Activated CD8-positive, alpha-beta T cell treated with anti-CD3 and anti-CD28 coated beads, Interleukin-2, amount 10 ng/mL, durations not matched to agents 7 days and 5 days (primary cell): Measurements from ENCODE around the gene BAZ2A. TPM values are rescaled to one million over a fixed set of nuclear protein-coding genes. Genes with fewer than 3 reads are reported as not detected.
A peak's percentile ranks its signal among the peaks of the same experiment; 100 is the strongest.

Experiments
- ATAC-seq: fragments of 150-1000 bp; cut with Tn5 transposase; one replicate; pipeline ENCODE4 v1.10.0; 2021; ENCODE audit warnings: moderate library complexity
- CTCF ChIA-PET: fragments of 350-600 bp; sonication (Branson Sonifier 250); formaldehyde crosslinking; loops from one replicate; lab custom pipeline; 2021; ENCODE audit warnings: antibody characterized with exemption; lab: Charles Lee
- POLR2A ChIA-PET: fragments of 350-600 bp; sonication (Branson Sonifier 250); formaldehyde crosslinking; loops from one replicate; lab custom pipeline; 2021; ENCODE audit warnings: antibody characterized with exemption; lab: Charles Lee
- DNase-seq: peaks from one replicate; pipeline ENCODE4 v3.0.0-alpha.2; 2020
- H3K27ac Mint-ChIP-seq: one replicate; pipeline ENCODE4 v1.8.0; 2021; ENCODE audit warnings: mild to moderate bottlenecking, mixed read lengths
- H3K27me3 Mint-ChIP-seq: one replicate; pipeline ENCODE4 v1.8.0; 2021; ENCODE audit warnings: low read depth, mixed read lengths
- H3K36me3 Mint-ChIP-seq: one replicate; pipeline ENCODE4 v1.8.0; 2021; ENCODE audit warnings: low read depth, mixed read lengths
- H3K4me1 Mint-ChIP-seq: one replicate; pipeline ENCODE4 v1.8.0; 2021; ENCODE audit warnings: low read depth, mixed read lengths
- H3K4me3 Mint-ChIP-seq: one replicate; pipeline ENCODE4 v1.8.0; 2021; ENCODE audit warnings: mild to moderate bottlenecking, mixed read lengths
- H3K9me3 Mint-ChIP-seq: one replicate; pipeline ENCODE4 v1.8.0; 2022; ENCODE audit warnings: mixed read lengths; ENCODE audit not compliant: insufficient read depth
- total RNA-seq, 2 experiments: library from RNA; stranded (reverse); gene quantifications; one replicate each; pipeline ENCODE4 v1.2.3, GENCODE V29; 2021

The BAZ2A gene
- 10 to 100 TPM; 92.2 to 96.0 TPM for total RNA-seq

- H3K4me3 Mint-ChIP-seq = peak within 1 kb of the TSS; percentile 84
- ChIA-PET CTCF (interaction anchor here (1.2 to 2.4 kb wide), 4 partner anchors 8 to 54 kb away, joined by 3 to 16 read pairs (median 8); no protein-coding TSS in a partner anchor), POLR2A (interaction anchor here (0.6 to 3.3 kb wide), 8 partner anchors 8 to 247 kb away, joined by 3 to 27 read pairs (median 9); partner anchors contain the start of genes ATP5F1B, NACA, PTGES3 and RBMS2)
- no peaks in the 10 kb centered on the region for H3K27me3 Mint-ChIP-seq
- H3K27ac Mint-ChIP-seq = peak within 1 kb of the TSS; percentile 83
- H3K4me1 Mint-ChIP-seq = peaks cover 67% of the 10 kb centered on the region
- no peaks in the 10 kb centered on the region for H3K9me3 Mint-ChIP-seq
- peaks cover 32% of the 10 kb centered on the region for H3K36me3 Mint-ChIP-seq
- ATAC-seq (peak; percentile 74), DNase-seq (peak; percentile 92)
Measured at GRCh38 chr12:56630180-56630632, at the start of gene BAZ2A. TSS of gene BAZ2A (minus strand) at chr12:56630326. CDS start at chr12:56617530, 12,796 bp downstream.

- Mint-ChIP-seq H3K4me1 (peaks cover 62% of the 10 kb centered on the region), H3K4me3 (no peak overlapping the region), H3K27me3 (no peaks in the 10 kb centered on the region), H3K36me3 (peaks cover 44% of the 10 kb centered on the region), H3K27ac (peak overlapping the region; percentile 66), H3K9me3 (no peaks in the 10 kb centered on the region)
- ATAC-seq (no peak), DNase-seq (no peak)
- ChIA-PET CTCF (interaction anchor here (2.3 kb wide), 1 partner anchor 45 kb away, joined by 8 read pairs; no protein-coding TSS in a partner anchor), POLR2A (interaction anchor here (1.0 to 1.4 kb wide), 2 partner anchors 10 to 46 kb away, joined by 3 to 6 read pairs; partner anchors contain the start of gene NACA)
Measured at GRCh38 chr12:56678852-56679251, 48.7 kb upstream of the BAZ2A start.

GRCh38 chr12:56677680-56678079, 47.6 kb upstream of the BAZ2A start:
- ChIA-PET POLR2A (no interaction called here), CTCF (interaction anchor here (0.8 to 2.3 kb wide), 3 partner anchors 9 to 46 kb away, joined by 3 to 8 read pairs (median 6); no protein-coding TSS in a partner anchor)
- peaks cover 46% of the 10 kb centered on the region for H3K36me3 Mint-ChIP-seq
- H3K4me1 Mint-ChIP-seq = peaks cover 67% of the 10 kb centered on the region
- H3K27ac Mint-ChIP-seq = no peak overlapping the region
- DNase-seq (no peak), ATAC-seq (no peak)
- no peak overlapping the region for H3K4me3 Mint-ChIP-seq
- H3K27me3 Mint-ChIP-seq = no peaks in the 10 kb centered on the region
- H3K9me3 Mint-ChIP-seq = no peaks in the 10 kb centered on the region

GRCh38 chr12:56676851-56677580, 46.9 kb upstream of the BAZ2A start:
- Mint-ChIP-seq H3K36me3 (peaks cover 45% of the 10 kb centered on the region), H3K27ac (no peak overlapping the region), H3K4me3 (no peak overlapping the region), H3K9me3 (no peaks in the 10 kb centered on the region), H3K27me3 (no peaks in the 10 kb centered on the region), H3K4me1 (peaks cover 63% of the 10 kb centered on the region)
- ChIA-PET POLR2A (no interaction called here), CTCF (interaction anchor here (0.8 to 2.3 kb wide), 3 partner anchors 9 to 46 kb away, joined by 3 to 8 read pairs (median 6); no protein-coding TSS in a partner anchor)
- no peak for DNase-seq
- ATAC-seq = peak; percentile 46

GRCh38 chr12:56671608-56672007, 41.5 kb upstream of the BAZ2A start:
- Mint-ChIP-seq H3K27ac (no peak overlapping the region), H3K27me3 (no peaks in the 10 kb centered on the region), H3K9me3 (no peaks in the 10 kb centered on the region), H3K4me1 (peaks cover 26% of the 10 kb centered on the region), H3K4me3 (no peak overlapping the region), H3K36me3 (peaks cover 62% of the 10 kb centered on the region)
- ChIA-PET POLR2A (no interaction called here), CTCF (interaction anchor here (1.0 to 1.8 kb wide), 4 partner anchors 13 to 48 kb away, joined by 3 to 6 read pairs (median 4); partner anchors contain the start of gene ATP5F1B)
- no peak for ATAC-seq
- no peak for DNase-seq

- no peak for DNase-seq
- Mint-ChIP-seq H3K9me3 (no peaks in the 10 kb centered on the region), H3K4me3 (no peak overlapping the region), H3K4me1 (peaks cover 20% of the 10 kb centered on the region), H3K36me3 (peaks cover 64% of the 10 kb centered on the region), H3K27me3 (no peaks in the 10 kb centered on the region), H3K27ac (peak overlapping the region; percentile 2)
- ChIA-PET CTCF (interaction anchor here (1.0 to 1.8 kb wide), 5 partner anchors 14 to 49 kb away, joined by 3 to 6 read pairs (median 4); partner anchors contain the start of gene ATP5F1B), POLR2A (interaction anchor here (1.1 to 1.3 kb wide), 2 partner anchors 15 to 34 kb away, joined by 3 to 4 read pairs; no protein-coding TSS in a partner anchor)
- ATAC-seq = no peak
Measured at GRCh38 chr12:56670836-56671235, 40.7 kb upstream of the BAZ2A start.

- ChIA-PET CTCF (interaction anchor here (0.6 to 1.7 kb wide), 2 partner anchors 32 to 455 kb away, joined by 3 to 8 read pairs; no protein-coding TSS in a partner anchor), POLR2A (interaction anchor here (0.8 kb wide), 1 partner anchor 39 kb away, joined by 3 read pairs; no protein-coding TSS in a partner anchor)
- Mint-ChIP-seq H3K36me3 (peaks cover 79% of the 10 kb centered on the region), H3K4me1 (peaks cover 9% of the 10 kb centered on the region), H3K27ac (no peak overlapping the region), H3K4me3 (no peak overlapping the region), H3K9me3 (no peaks in the 10 kb centered on the region), H3K27me3 (no peaks in the 10 kb centered on the region)
- ATAC-seq (no peak), DNase-seq (no peak)
Measured at GRCh38 chr12:56668197-56668457, 38.0 kb upstream of the BAZ2A start.

- H3K27me3 Mint-ChIP-seq = no peaks in the 10 kb centered on the region
- DNase-seq = no peak
- peaks cover 43% of the 10 kb centered on the region for H3K36me3 Mint-ChIP-seq
- CTCF ChIA-PET = interaction anchor here (1.3 kb wide), 1 partner anchor 25 kb away, joined by 5 read pairs; no protein-coding TSS in a partner anchor
- H3K9me3 Mint-ChIP-seq = no peaks in the 10 kb centered on the region
- H3K27ac Mint-ChIP-seq = no peak overlapping the region
- peaks cover 2% of the 10 kb centered on the region for H3K4me1 Mint-ChIP-seq
- POLR2A ChIA-PET = no interaction called here
- no peak overlapping the region for H3K4me3 Mint-ChIP-seq
- no peak for ATAC-seq
Measured at GRCh38 chr12:56661979-56662638, 32.0 kb upstream of the BAZ2A start.

GRCh38 chr12:56661560-56661959, 31.4 kb upstream of the BAZ2A start:
- Mint-ChIP-seq H3K27ac (no peak overlapping the region), H3K27me3 (no peaks in the 10 kb centered on the region), H3K4me1 (peaks cover 2% of the 10 kb centered on the region), H3K9me3 (no peaks in the 10 kb centered on the region), H3K36me3 (peaks cover 42% of the 10 kb centered on the region), H3K4me3 (no peak overlapping the region)
- ChIA-PET POLR2A (interaction anchor here (0.7 kb wide), 1 partner anchor 22 kb away, joined by 3 read pairs; no protein-coding TSS in a partner anchor), CTCF (interaction anchor here (1.3 kb wide), 1 partner anchor 25 kb away, joined by 5 read pairs; no protein-coding TSS in a partner anchor)
- DNase-seq (no peak), ATAC-seq (no peak)

- ATAC-seq (no peak), DNase-seq (no peak)
- H3K27ac Mint-ChIP-seq = no peak overlapping the region
- peaks cover 2% of the 10 kb centered on the region for H3K4me1 Mint-ChIP-seq
- peaks cover 4% of the 10 kb centered on the region for H3K9me3 Mint-ChIP-seq
- POLR2A ChIA-PET = interaction anchor here (0.7 to 1.6 kb wide), 2 partner anchors 12 to 210 kb away, joined by 3 to 4 read pairs; no protein-coding TSS in a partner anchor
- no peak overlapping the region for H3K4me3 Mint-ChIP-seq
- peaks cover 27% of the 10 kb centered on the region for H3K36me3 Mint-ChIP-seq
- CTCF ChIA-PET = interaction anchor here (0.7 to 2.3 kb wide), 3 partner anchors 15 to 22 kb away, joined by 3 to 9 read pairs (median 6); no protein-coding TSS in a partner anchor
- H3K27me3 Mint-ChIP-seq = no peaks in the 10 kb centered on the region
Measured at GRCh38 chr12:56658921-56659320, 28.8 kb upstream of the BAZ2A start.
